Right lobe of liver (tissue), 6 donors: ENCODE results near the gene SERTAD1. TPM values are rescaled to one million over a fixed set of nuclear protein-coding genes. Genes with fewer than 3 reads are reported as not detected.

Experiments
- ATAC-seq, 4 donors: fragments of 200-7000 bp; cut with Tn5 transposase; one replicate each; pipeline ENCODE4 v1.9.1; 2020; ENCODE audit warnings: mild to moderate bottlenecking in 4 of 4, moderate library complexity in 4 of 4
- DNase-seq, 3 donors: peaks; one replicate each; pipeline ENCODE4 v3.0.0-alpha.2; 2020
- H3K27ac ChIP-seq, 3 donors: fragments of 200-600 bp; one replicate each; pipeline ENCODE4 v1.8.0; 2022
- H3K27me3 ChIP-seq, 2 donors: fragments of 200-600 bp; one replicate each; pipeline ENCODE4 v1.8.0; 2022
- H3K36me3 ChIP-seq, 4 donors: fragments of 200-600 bp; sonication (generic) in 1 of 4; one replicate each; pipeline versions ENCODE4 v1.5.1 to v1.8.0; 2017 to 2022; ENCODE audit warnings: control low read depth in 1 of 4
- H3K4me1 ChIP-seq, 4 donors: fragments of 200-600 bp; sonication (generic) in 1 of 4; one replicate each; pipeline versions ENCODE4 v1.5.1 to v1.8.0; 2017 to 2022; ENCODE audit warnings: control low read depth in 1 of 4
- H3K4me3 ChIP-seq, 3 donors: fragments of 200-600 bp; one replicate each; pipeline ENCODE4 v1.8.0; 2022
- H3K9me3 ChIP-seq, 4 donors: fragments of 200-600 bp; sonication (generic) in 1 of 4; one replicate each; pipeline versions ENCODE4 v1.5.1 to v1.8.0; 2017 to 2022; ENCODE audit warnings: control low read depth in 1 of 4
- CTCF ChIP-seq, 4 donors: fragments of 200-600 bp in 3 of 4; fragments of 450-650 bp in 1 of 4; IDR thresholded peaks; one replicate each; pipeline versions ENCODE4 v1.5.1 to v1.8.0; 2016 to 2022; ENCODE audit warnings: antibody characterized with exemption in 4 of 4, mild to moderate bottlenecking in 2 of 4
- POLR2A ChIP-seq: fragments of 450-650 bp; IDR thresholded peaks from one replicate; pipeline ENCODE4 v1.6.1; 2017; ENCODE audit warnings: antibody characterized with exemption, mild to moderate bottlenecking
- WGBS: methylation state at CpG from one replicate; pipeline ENCODE4 v1.1.6; 2018; ENCODE audit warnings: low coverage, low lambda C conversion rate; ENCODE audit not compliant: insufficient coverage; ENCODE audit errors: missing lambda C conversion rate; 5-methylcytosine and 5-hydroxymethylcytosine counted together
- intact Hi-C, 2 donors: fragments of 100-400 bp; cut with DNase I; formaldehyde crosslinking; loops; one replicate each; pipeline versions ENCODE4 v1.11.2 to v1.14.1; 2022
- total RNA-seq, 6 experiments: library from RNA; depleted of rRNA in 2 of 6; stranded (reverse); fragments of >200 nt in 2 of 6; fragmentation: NEBNext Ultra II Directional in 3 of 6; extraction: Animal tissue kit (Norgen Biotek cat#: 25700) in 3 of 6; gene quantifications; one replicate each; pipeline versions ENCODE4 v1.1.0 to v1.2.4, GENCODE V29; 2016 to 2023
- donor health status: DM: no; HTN: yes; CAD: no.
- donor health status: DM: no; HTN: no; CAD: no.
- donor health status: DM: no; HTN: no; CAD: no.
- donor health status: DM: no; HTN: yes; CAD: no.
- donor health status: DM: no; HTN: yes; CAD: no.

The SERTAD1 gene
- total RNA-seq, 6 experiments from 2014 or later = 3.7 to 11.7 (median 6.2) TPM

- intact Hi-C loops = no loop called here
- ATAC-seq = no peak
- 68% methylated on average over 3 of the region's 3 CpGs for WGBS
These were observed 7.8 kb downstream of the SERTAD1 start for GRCh38 chr19:40418040-40418439.

GRCh38 chr19:40417643-40417981, 8.2 kb downstream of the SERTAD1 start:
- Histone ChIP-seq H3K9me3 (no peaks in the 10 kb centered on the region), H3K4me3 (no peak overlapping the region), H3K27ac (peak overlapping the region; percentile 24 to 75 (median 57)), H3K27me3 (no peaks in the 10 kb centered on the region), H3K4me1 (peaks cover 0 to 9% (median 0%) of the 10 kb centered on the region in 4 donors), H3K36me3 (peaks cover 0 to 5% (median 2%) of the 10 kb centered on the region in 4 donors)
- TF ChIP-seq CTCF (IDR thresholded peaks at IDR 0.05) = no peak
- TF ChIP-seq POLR2A = no peak
- no peak for ATAC-seq
- 77% methylated on average over 4 of the region's 4 CpGs for WGBS
- no peak for DNase-seq
- intact Hi-C loops = no loop called here

More at GRCh38 chr19:40418040-40418439, 7.8 kb downstream of the SERTAD1 start:
- H3K4me1 ChIP-seq = peaks cover 0 to 9% (median 0%) of the 10 kb centered on the region in 4 donors
- peak overlapping the region in 1 of 3 donors; percentile 57 for H3K27ac ChIP-seq
- TF ChIP-seq CTCF (IDR thresholded peaks at IDR 0.05) (no peak), POLR2A (no peak)
- DNase-seq = no peak
- H3K36me3 ChIP-seq = peaks cover 0 to 9% (median 4%) of the 10 kb centered on the region in 4 donors
- H3K27me3 ChIP-seq = no peaks in the 10 kb centered on the region
- no peaks in the 10 kb centered on the region for H3K9me3 ChIP-seq
- H3K4me3 ChIP-seq = no peak overlapping the region

GRCh38 chr19:40416918-40417642, 8.7 kb downstream of the SERTAD1 start:
- no peak for TF ChIP-seq CTCF (IDR thresholded peaks at IDR 0.05)
- peak; percentile 7 for TF ChIP-seq POLR2A
- intact Hi-C loops = no loop called here
- peak; percentile 13 to 49 (median 30) for ATAC-seq

GRCh38 chr19:40415768-40416167, 10.0 kb downstream of the SERTAD1 start:
- H3K27me3 ChIP-seq = no peaks in the 10 kb centered on the region
- H3K27ac ChIP-seq = peak overlapping the region in 2 of 3 donors; percentile 57 to 75
- intact Hi-C loops = no loop called here
- TF ChIP-seq CTCF (IDR thresholded peaks at IDR 0.05) (no peak), POLR2A (no peak)
- H3K4me3 ChIP-seq = no peak overlapping the region
- H3K4me1 ChIP-seq = no peaks in the 10 kb centered on the region
- 80% methylated on average over 2 of the region's 2 CpGs for WGBS
- H3K36me3 ChIP-seq = no peaks in the 10 kb centered on the region
- ATAC-seq = no peak
- H3K9me3 ChIP-seq = no peaks in the 10 kb centered on the region
- no peak for DNase-seq

More at GRCh38 chr19:40416918-40417642, 8.7 kb downstream of the SERTAD1 start:
- H3K4me3 ChIP-seq = no peak overlapping the region
- peaks cover 0 to 9% (median 0%) of the 10 kb centered on the region in 4 donors for H3K4me1 ChIP-seq
- no peaks in the 10 kb centered on the region for H3K27me3 ChIP-seq
- 28% methylated on average over 10 of the region's 16 CpGs for WGBS
- H3K27ac ChIP-seq = peak overlapping the region; percentile 24 to 75 (median 57)
- no peaks in the 10 kb centered on the region for H3K9me3 ChIP-seq
- DNase-seq = peak in 2 of 3 donors; percentile 64 to 66
- H3K36me3 ChIP-seq = no peaks in the 10 kb centered on the region
